ENCODE data around the gene DELE1.
A peak's percentile ranks its signal among the peaks of the same experiment; 100 is the strongest.

- TF ChIP-seq CTCF (tag by site-specific recombination; IDR thresholded peaks at IDR 0.05) (no peak), ZNF274 (IDR thresholded peaks at IDR 0.05; ENCODE audit: low read length) (no peak), ZNF274 (tag by site-specific recombination; IDR thresholded peaks at IDR 0.05; ENCODE audit: borderline replicate concordance) (no peak), YY1 (tag by site-specific recombination; IDR thresholded peaks at IDR 0.05) (0 out of 2 replicates have a peak, but pooled peaks have one; percentile 1), PBX3 (CRISPR knock-in tag; IDR thresholded peaks at IDR 0.05) (no peak), ZNF112 (tag by site-specific recombination; IDR thresholded peaks at IDR 0.05) (no peak), ZNF518A (tag by site-specific recombination; conservative IDR thresholded peaks at IDR 0.05; ENCODE audit: low read depth) (peak; percentile 83), ZBTB7A (tag by site-specific recombination; IDR thresholded peaks at IDR 0.05; ENCODE audit: low read depth) (no peak), REST (tag by site-specific recombination; IDR thresholded peaks at IDR 0.05) (peak; percentile 54; the same call in 1 of the 2 replicates)
Measured at GRCh38 chr5:141923448-141924313, at the start of gene DELE1.

Measured in HEK293 (cell line).